Activated B cell treated with CpG ODN at 0.5 μM for 24 hours (primary cell): ENCODE data around the gene USP24. TPM values are rescaled to one million over a fixed set of nuclear protein-coding genes. Genes with fewer than 3 reads are reported as not detected.

Experiments
- ATAC-seq: fragments of 200-7000 bp; cut with Tn5 transposase; one replicate; pipeline ENCODE4 v1.10.0; 2021; ENCODE audit warnings: low read depth, mild to moderate bottlenecking, moderate library complexity
- CTCF ChIA-PET: fragments of 350-600 bp; sonication (Branson Sonifier 250); formaldehyde crosslinking; loops from one replicate; lab custom pipeline; 2021; ENCODE audit warnings: antibody characterized with exemption; lab: Charles Lee
- POLR2A ChIA-PET: fragments of 350-600 bp; sonication (Branson Sonifier 250); formaldehyde crosslinking; loops from one replicate; lab custom pipeline; 2021; ENCODE audit warnings: antibody characterized with exemption; lab: Charles Lee
- DNase-seq: peaks from one replicate; pipeline ENCODE4 v3.0.0; 2022
- H3K27ac Mint-ChIP-seq: one replicate; pipeline ENCODE4 v1.8.0; 2020; ENCODE audit warnings: mixed read lengths
- H3K27me3 Mint-ChIP-seq: one replicate; pipeline ENCODE4 v1.8.0; 2021; ENCODE audit warnings: mixed read lengths
- H3K36me3 Mint-ChIP-seq: one replicate; pipeline ENCODE4 v1.8.0; 2021; ENCODE audit warnings: low read depth, mixed read lengths
- H3K4me1 Mint-ChIP-seq: one replicate; pipeline ENCODE4 v1.8.0; 2021; ENCODE audit warnings: mixed read lengths
- H3K4me3 Mint-ChIP-seq: one replicate; pipeline ENCODE4 v1.8.0; 2020; ENCODE audit warnings: mild to moderate bottlenecking, mixed read lengths
- H3K9me3 Mint-ChIP-seq: one replicate; pipeline ENCODE4 v1.8.0; 2020; ENCODE audit warnings: mixed read lengths
- intact Hi-C: fragments of 100-400 bp; cut with micrococcal nuclease; formaldehyde crosslinking; loops from one replicate; pipeline ENCODE4 v1.15.1; 2024
- total RNA-seq: library from RNA; stranded (reverse); gene quantifications from 2 replicates; pipeline ENCODE4 v1.2.3, GENCODE V29; 2022
- TF ChIP-seq, protein P1 (sequence below): fragments of 200-600 bp; IDR thresholded peaks from one replicate; pipeline ENCODE4 v1.8.0; 2022; ENCODE audit warnings: antibody characterized with exemption, mild to moderate bottlenecking

USP24 gene, protein sequence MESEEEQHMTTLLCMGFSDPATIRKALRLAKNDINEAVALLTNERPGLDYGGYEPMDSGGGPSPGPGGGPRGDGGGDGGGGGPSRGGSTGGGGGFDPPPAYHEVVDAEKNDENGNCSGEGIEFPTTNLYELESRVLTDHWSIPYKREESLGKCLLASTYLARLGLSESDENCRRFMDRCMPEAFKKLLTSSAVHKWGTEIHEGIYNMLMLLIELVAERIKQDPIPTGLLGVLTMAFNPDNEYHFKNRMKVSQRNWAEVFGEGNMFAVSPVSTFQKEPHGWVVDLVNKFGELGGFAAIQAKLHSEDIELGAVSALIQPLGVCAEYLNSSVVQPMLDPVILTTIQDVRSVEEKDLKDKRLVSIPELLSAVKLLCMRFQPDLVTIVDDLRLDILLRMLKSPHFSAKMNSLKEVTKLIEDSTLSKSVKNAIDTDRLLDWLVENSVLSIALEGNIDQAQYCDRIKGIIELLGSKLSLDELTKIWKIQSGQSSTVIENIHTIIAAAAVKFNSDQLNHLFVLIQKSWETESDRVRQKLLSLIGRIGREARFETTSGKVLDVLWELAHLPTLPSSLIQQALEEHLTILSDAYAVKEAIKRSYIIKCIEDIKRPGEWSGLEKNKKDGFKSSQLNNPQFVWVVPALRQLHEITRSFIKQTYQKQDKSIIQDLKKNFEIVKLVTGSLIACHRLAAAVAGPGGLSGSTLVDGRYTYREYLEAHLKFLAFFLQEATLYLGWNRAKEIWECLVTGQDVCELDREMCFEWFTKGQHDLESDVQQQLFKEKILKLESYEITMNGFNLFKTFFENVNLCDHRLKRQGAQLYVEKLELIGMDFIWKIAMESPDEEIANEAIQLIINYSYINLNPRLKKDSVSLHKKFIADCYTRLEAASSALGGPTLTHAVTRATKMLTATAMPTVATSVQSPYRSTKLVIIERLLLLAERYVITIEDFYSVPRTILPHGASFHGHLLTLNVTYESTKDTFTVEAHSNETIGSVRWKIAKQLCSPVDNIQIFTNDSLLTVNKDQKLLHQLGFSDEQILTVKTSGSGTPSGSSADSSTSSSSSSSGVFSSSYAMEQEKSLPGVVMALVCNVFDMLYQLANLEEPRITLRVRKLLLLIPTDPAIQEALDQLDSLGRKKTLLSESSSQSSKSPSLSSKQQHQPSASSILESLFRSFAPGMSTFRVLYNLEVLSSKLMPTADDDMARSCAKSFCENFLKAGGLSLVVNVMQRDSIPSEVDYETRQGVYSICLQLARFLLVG (N-terminal part only)
- 91.4 and 93.2 TPM in 2 replicates for total RNA-seq

DNA sequence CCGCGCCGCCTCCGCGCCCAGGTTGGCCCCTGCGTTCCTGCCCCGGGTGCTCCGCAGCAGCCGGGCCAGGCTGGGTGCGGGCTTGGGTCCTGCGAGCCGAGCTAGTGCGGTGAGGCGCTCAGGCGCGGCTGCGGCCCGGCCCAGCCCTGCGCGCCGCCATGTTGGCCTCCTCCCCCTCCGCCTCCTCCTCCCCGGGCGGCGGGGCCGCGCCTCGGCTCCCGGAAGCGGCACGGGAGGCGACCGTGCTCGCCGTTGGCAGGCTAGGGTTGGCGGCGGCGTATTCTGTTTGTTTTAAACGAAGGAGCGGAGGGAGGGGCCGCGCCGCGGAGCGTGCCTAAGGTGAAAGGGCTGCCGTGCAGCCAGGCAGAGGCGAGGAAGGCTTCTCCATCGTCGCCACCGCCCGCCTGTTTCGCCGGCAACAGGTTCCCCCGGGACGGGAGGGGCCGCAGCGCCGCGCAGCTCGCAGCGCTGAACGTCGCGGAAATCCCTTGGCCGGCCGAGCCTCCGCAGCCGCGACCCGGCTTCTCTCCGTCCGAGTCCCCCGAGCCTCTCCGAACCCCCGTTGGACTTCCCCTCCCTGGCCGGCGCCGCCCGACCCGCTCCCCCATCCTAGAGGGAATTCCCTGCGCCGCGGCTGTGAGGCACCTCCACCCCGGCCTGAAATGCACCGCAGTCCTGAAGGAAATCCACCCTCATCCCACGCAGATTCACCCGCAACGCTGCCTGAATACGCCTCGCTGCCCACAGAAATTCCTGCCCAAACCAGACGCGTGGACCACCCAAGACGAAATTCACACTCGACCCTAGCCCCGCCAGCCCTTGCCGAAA lies at the start of gene USP24:
Gene USP24 (minus strand): TSS at position 171 of the 828 bp plus-strand sequence. CDS start 251 bp downstream, outside the sequence.
- peak; percentile 76 for ATAC-seq
- POLR2A ChIA-PET = interaction anchor here (0.6 to 6.5 kb wide), 9 partner anchors 10 to 73 kb away, joined by 3 to 120 read pairs (median 7); no protein-coding TSS in a partner anchor

DNA sequence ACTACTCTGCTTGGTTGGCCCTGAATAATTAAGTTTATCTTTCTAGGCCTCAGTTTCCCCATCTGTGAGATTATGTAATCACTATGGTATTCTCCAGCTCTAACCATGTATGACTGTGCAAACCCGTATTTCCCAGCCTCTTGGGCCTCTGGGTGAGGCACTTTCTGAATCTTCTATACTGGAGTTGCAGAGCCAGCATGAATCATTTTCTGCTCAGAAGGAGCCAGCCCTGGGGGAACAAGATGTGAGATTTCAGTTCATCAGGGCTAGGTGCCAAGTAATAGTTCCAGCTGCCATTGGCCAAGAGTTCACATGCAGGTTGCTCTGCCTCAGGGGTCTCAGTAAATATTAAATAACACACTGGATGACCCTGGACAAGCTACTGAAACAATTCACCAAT lies 47.7 kb upstream of the USP24 start:
- no peak for DNase-seq
- Mint-ChIP-seq H3K27me3 (no peaks in the 10 kb centered on the region), H3K4me1 (peaks cover 53% of the 10 kb centered on the region), H3K36me3 (no peaks in the 10 kb centered on the region), H3K27ac (no peak overlapping the region), H3K9me3 (no peaks in the 10 kb centered on the region), H3K4me3 (no peak overlapping the region)
- no peak for ATAC-seq
- ChIA-PET CTCF (interaction anchor here (0.7 kb wide), 1 partner anchor 14 kb away, joined by 3 read pairs; no protein-coding TSS in a partner anchor), POLR2A (no interaction called here)
- TF ChIP-seq, protein P1, sequence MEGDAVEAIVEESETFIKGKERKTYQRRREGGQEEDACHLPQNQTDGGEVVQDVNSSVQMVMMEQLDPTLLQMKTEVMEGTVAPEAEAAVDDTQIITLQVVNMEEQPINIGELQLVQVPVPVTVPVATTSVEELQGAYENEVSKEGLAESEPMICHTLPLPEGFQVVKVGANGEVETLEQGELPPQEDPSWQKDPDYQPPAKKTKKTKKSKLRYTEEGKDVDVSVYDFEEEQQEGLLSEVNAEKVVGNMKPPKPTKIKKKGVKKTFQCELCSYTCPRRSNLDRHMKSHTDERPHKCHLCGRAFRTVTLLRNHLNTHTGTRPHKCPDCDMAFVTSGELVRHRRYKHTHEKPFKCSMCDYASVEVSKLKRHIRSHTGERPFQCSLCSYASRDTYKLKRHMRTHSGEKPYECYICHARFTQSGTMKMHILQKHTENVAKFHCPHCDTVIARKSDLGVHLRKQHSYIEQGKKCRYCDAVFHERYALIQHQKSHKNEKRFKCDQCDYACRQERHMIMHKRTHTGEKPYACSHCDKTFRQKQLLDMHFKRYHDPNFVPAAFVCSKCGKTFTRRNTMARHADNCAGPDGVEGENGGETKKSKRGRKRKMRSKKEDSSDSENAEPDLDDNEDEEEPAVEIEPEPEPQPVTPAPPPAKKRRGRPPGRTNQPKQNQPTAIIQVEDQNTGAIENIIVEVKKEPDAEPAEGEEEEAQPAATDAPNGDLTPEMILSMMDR = no peak
- intact Hi-C loops = no loop called here

More for the DNA sequence above, at the start of gene USP24:
- Mint-ChIP-seq H3K4me1 (peaks cover 66% of the 10 kb centered on the region), H3K4me3 (peak within 1 kb of the TSS; percentile 92), H3K27ac (peak within 1 kb of the TSS; percentile 97), H3K36me3 (peaks cover 21% of the 10 kb centered on the region), H3K9me3 (no peaks in the 10 kb centered on the region), H3K27me3 (no peaks in the 10 kb centered on the region)
- peak; percentile 79 for DNase-seq
- CTCF ChIA-PET = interaction anchor here (0.7 to 1.1 kb wide), 2 partner anchors 29 to 62 kb away, joined by 3 read pairs; no protein-coding TSS in a partner anchor
- intact Hi-C loops = loop anchor here (1.0 to 10.0 kb wide), 4 partner anchors 45 to 1363 kb away; partner anchors contain the start of genes PARS2 and PLPP3
- TF ChIP-seq, protein P1 = no peak

DNA sequence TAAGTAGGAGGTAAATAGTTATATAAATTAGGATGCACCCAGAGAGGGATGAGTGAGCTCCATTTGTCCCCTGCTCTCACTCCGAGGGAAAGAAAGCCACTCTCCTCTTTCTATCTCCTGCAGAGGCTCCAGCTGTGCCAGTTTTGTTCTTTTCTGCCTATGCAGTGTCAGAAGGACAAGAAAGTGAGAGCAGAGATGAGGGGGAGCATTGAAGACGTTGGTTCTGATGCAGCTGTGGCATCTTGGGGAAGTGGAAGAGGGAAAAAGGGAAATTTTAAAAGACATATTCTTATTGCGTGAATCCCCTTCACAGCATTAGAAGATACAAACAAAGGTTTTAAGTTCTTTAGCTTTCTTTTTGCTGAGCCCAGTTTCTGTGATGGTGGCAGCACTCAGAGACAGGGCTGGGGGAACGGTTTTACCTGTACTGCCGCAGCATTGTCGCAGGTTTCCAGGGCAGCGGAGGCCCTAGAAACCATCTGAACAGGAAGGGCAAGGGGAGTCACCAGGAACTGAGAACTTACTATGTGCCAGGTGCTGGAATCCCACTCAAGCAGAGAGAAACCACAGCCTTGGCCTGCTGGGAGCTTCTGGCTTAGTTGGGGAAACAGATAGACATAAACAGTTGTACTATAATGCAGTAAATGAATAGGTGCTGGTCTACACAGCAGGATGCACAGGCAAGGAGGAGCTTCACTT lies 44.9 kb upstream of the USP24 start:
- CTCF ChIA-PET = interaction anchor here (1.2 to 1.3 kb wide), 2 partner anchors 18 to 25 kb away, joined by 5 to 7 read pairs; no protein-coding TSS in a partner anchor
- peak overlapping the region; percentile 78 for H3K4me3 Mint-ChIP-seq
- DNase-seq (peak; percentile 48), ATAC-seq (peak; percentile 78)
- H3K27ac Mint-ChIP-seq = peak overlapping the region; percentile 93
- intact Hi-C loops = loop anchor here (1.0 to 2.0 kb wide), 4 partner anchors 15 to 45 kb away; partner anchors contain the start of gene USP24
- POLR2A ChIA-PET = interaction anchor here (0.7 to 8.4 kb wide), 7 partner anchors 16 to 51 kb away, joined by 3 to 120 read pairs (median 8); partner anchors contain the start of gene USP24
- H3K36me3 Mint-ChIP-seq = no peaks in the 10 kb centered on the region
- peaks cover 80% of the 10 kb centered on the region for H3K4me1 Mint-ChIP-seq
- no peaks in the 10 kb centered on the region for H3K9me3 Mint-ChIP-seq
- H3K27me3 Mint-ChIP-seq = no peaks in the 10 kb centered on the region
- TF ChIP-seq, protein P1 = no peak
